ENCODE results near the gene CLCN4.
A peak's percentile ranks its signal among the peaks of the same experiment; 100 is the strongest.

Gene CLCN4

GRCh38 chrX:10130354-10130753 lies 26.4 kb upstream of the CLCN4 start:
- no peak for DNase-seq

GRCh38 chrX:10133980-10134676 lies 22.6 kb upstream of the CLCN4 start:
- DNase-seq = no peak

DNA sequence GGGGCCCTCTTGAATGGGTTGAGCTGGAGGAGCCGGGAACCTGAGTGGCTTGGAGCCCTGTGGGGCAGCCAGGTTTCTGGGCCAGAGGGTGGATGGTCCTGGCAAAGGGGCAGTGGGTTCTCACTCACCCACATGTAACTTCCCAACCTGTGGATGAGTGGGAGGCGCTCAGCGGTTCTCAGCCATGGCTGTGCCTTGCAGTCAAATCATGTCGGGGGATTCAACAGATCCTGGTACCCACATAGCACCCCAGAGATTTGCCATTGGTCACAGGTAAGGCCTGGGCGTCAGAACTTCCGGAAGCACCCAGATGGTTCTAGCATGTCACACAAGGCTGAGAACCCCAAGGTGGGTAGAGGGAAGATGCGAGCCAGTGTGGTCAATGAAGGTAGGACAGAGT lies 21.9 kb upstream of the CLCN4 start:
- DNase-seq = no peak

DNA sequence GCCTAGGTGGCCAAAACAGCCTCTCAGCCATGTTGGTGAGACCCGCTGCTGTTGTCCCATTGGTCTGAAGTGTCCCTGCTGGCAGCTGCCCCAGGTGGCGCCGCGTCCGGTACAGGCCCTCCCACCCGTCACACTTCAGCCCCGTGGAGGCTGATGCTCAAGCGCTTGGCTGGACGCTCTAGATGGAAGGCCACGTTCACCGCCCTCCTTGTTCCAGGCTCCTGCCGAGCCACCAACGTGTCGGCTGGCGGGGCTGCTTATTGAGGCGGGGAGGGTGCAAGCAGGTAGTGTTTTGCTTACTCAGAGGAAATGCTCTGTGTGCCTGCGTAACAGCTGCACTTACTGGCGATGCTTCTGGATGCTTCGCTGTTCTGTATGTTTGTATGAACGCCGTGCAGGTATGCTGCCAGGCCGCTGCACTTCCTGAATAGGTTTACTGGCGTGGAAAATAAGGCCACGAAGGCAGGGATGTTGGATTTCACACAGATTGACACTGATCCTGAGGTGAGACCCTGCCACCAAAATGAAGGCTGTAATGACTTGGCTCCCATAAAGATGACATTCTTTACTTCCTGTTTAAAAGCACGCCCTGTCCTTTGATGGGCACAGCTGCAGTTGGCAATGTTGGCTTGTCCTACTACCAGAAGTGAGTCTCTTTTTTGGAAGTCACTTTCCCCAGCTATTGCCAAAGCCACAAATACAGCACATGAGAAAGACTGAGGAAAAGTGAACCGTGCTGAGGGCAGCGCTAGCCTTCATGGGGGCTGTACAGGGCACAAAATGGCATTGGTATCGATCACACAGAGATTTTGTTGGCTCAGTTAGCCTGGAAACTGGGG lies 21.0 kb upstream of the CLCN4 start:
- DNase-seq = no peak

- no peak for DNase-seq
These were observed 18.0 kb upstream of the CLCN4 start for GRCh38 chrX:10138726-10139125.

DNA sequence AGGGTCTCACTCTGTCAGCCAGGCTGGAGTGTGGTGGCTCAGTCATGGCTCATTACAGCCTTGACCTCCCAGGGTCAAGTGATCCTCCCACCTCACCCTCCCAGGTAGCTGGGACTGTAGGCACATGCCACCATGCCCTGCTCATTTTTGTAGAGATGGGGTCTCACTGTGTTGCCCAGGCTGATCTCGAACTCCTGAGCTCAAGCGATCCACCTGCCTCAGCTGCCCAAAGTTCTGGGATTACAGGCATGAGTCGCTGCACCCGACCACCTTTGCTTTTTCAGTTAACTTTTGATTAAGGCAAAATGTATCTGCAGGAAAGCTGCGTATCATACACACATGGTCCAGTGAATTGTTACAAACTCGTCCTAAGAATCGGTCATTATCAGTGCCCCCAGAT lies 16.5 kb upstream of the CLCN4 start:
- DNase-seq = no peak

DNA sequence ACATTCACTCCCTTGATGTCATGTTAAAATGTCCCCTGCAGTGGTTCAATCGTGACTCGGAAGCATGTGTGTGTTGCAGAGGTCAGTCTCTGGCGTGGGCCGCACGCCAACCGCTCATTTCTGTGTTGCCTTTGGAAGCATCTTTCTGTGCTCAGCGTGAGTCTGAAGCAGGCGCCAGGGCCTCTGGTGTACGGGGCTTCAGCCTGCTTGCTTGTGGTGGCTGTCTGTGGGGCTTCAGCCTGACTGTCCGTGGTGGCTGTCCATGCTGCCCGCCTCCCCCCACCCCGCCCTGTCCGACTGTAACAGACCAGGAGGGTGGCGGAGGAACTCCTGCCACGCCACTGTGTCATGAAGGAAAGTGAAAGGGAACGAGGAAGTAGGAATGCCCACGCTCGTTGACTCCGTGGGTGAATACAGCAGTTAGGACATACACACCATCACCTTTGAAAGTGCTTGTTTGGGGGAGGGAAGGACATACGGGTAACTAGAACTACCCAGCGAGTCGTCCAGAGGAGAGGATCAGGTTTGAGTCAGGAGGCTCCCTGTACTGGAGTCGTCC lies 14.7 kb upstream of the CLCN4 start:
- DNase-seq = no peak

DNA sequence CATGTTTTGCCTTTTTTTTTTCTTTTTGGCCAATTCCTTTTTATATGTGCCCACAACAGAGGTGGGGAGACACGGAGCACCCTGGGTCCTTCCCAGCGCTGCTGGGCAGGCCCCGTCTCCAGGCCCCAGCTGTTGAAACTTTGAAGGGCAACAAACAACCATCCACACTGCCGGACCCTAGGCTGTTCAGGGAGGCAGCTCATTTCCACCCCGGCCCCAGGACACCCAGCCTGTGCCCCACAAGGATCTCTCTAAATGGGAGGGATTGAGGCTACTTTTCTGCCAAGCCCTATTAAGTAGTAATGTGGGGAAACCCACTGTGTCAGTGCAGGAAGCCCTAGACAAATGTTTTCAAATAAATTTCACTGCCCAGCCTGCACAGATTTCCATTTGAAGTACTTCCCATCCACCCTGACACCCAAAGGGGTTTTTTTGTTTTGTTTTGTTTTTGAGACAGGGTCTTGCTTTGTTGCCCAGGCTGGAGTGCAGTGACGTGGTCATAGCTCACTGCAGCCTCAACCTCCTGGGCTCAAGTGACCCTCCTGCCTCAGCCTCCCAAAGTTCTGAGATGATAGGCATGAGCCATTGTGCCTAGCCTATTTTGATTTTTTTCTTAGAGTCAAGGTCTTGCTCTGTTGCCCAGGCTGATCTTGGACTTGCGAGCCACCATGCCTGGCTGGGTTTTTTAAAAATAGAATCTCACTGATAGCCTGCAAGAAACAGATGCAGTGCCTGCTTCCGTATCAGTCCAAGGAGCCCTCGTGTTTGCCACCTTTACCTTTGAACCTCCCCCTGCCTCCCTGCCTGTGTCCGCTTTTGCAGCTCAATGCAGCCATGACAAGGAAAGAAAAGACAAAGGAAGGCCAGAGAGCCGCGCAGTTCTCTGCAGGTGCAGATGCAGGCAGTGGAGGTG lies 13.4 kb upstream of the CLCN4 start:
- no peak for DNase-seq

- DNase-seq = no peak
These were observed 10.4 kb upstream of the CLCN4 start for GRCh38 chrX:10146346-10146745.

- DNase-seq = no peak
These were observed 4.7 kb upstream of the CLCN4 start for GRCh38 chrX:10152086-10152485.

DNA sequence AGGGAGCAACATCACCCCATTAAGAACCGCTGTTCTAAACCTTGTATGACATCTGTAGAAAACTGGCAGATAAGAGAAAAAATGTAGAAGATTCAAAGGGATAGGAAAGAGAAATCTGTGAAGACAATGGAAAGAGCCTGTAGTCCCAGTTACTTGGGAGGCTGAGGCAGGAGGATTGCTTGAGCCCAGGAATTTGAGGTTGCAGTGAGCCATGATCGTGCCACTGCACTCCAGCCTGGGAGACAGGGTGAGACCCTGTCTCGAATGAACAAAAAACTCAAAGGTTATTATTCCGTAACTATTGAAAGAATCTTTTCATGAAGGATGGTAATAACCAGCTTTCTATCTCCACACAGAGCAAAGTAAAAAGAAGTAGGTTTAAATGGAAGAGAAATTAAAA lies 1.6 kb upstream of the CLCN4 start:
- DNase-seq = no peak

DNA sequence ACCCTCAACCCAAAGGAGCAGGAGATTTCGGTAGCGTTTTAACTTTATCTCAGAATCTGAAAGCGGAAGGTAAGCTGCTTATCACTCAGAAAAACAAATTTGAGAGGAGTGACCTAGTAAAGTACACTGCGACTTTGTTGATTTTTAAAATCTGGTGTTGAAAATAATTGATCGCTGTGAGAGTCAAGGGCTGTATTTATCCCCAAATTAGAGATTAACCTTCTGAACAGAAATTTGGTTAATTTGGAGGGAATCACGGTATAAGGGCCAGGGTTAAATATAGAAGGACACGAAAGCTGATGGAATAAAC lies 212 bp downstream of the CLCN4 start:
- DNase-seq = no peak

DNA sequence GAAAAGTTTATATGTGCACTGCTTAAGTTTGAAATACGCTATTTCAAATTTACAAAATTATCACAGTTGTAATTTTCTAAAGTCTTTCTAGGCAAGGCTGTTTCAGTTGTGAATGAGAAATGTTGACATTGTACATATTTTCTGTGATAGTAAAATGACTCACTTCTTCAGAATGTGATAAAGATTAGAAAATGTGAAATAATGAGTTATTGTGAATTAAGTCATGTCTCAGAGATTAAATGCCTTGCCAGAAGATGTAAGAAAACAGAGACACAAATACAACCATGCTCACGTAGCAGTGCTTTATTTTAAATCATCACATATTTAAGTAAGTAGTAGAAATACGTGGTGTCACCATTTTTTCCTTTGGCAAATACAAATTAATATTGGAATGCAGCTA lies 768 bp downstream of the CLCN4 start:
- DNase-seq = no peak

GRCh38 chrX:10158279-10159144 lies 1.7 kb downstream of the CLCN4 start:
- no peak for DNase-seq

DNA sequence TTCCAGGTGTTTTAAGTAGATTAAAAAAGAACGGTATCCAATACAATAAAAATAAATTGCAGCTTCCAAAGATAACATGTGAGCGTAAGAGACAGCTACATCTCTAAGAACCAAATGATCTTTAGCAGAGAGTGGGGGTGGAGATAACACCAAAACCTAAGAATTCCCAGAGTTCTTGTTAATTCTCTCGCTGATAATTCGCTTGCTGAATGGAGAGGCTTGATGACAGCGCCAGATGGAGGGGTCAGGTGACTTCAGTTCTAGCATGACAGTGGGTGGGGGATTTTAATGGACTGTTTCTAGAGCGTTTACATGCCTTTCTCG lies 2.3 kb downstream of the CLCN4 start:
- no peak for DNase-seq

DNA sequence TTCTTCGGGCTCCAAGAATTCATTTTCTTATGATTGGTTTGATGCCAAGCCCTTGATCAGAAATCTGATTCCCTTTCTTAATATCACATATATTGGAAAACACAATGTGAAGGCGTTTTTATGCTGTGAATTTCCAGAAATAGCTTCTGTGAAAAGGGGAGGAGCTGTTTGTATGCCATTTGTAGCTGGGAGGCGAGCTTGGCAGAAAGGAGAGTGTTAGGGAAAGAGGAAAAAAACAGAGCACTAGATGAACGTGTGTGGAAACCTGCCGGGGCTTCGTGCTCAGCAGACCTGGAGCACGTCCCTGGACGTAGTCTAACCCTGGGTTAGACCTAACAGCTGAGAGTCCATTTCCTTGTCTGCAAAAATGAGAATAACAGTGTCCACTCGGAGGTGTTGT lies 3.4 kb downstream of the CLCN4 start:
- DNase-seq = no peak

- no peak for DNase-seq
These were observed 6.3 kb downstream of the CLCN4 start for GRCh38 chrX:10163031-10163430.

GRCh38 chrX:10164879-10165278 lies 8.1 kb downstream of the CLCN4 start:
- DNase-seq = no peak

- peak; percentile 9 to 16 for DNase-seq
These were observed 8.9 kb downstream of the CLCN4 start for GRCh38 chrX:10165580-10166247.

GRCh38 chrX:10166248-10166716 lies 9.5 kb downstream of the CLCN4 start:
- DNase-seq = no peak

DNA sequence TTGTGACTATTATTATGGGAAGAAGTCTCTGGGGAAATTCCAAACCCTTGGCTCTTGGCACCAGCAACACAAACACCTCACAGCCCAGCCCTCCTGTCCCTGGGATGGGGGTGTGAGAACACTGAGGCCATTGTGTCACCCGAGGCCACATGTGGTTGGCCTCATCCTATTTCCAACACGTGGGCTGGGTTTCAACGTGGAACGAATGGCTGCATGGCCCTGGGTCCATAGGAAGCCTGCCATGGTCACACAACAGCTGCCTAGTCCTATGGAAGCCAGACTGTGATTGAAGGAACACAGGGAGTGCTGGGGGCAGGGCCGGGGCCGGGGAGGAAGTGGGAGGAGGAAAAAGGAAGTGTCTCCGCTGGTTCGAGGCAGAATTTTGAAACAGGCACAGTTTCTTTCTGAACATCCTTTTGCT lies 10.0 kb downstream of the CLCN4 start:
- DNase-seq = peak in 1 of 2 experiments; percentile 0

GRCh38 chrX:10167573-10167972 lies 10.8 kb downstream of the CLCN4 start:
- no peak for DNase-seq
